WTC11 (cell line): ENCODE results near the gene DEFB125. TPM values are rescaled to one million over a fixed set of nuclear protein-coding genes. Genes with fewer than 3 reads are reported as not detected.
"Not testable (repeated sequence)": the region's sequence is repeated elsewhere in the genome, so short reads cannot be mapped to it uniquely, and the experiment has no call there.

Experiments
- ATAC-seq: fragments of 200-7000 bp; cut with Tn5 transposase; 2 replicates; pipeline ENCODE4 v1.10.0; 2021; ENCODE audit warnings: mild to moderate bottlenecking, moderate library complexity
- CTCF ChIA-PET: fragments of 300-600 bp; sonication (Branson Sonifier 250); formaldehyde crosslinking; loops from one replicate; lab custom pipeline; 2021; ENCODE audit warnings: antibody characterized with exemption; lab: Charles Lee
- POLR2A ChIA-PET: fragments of 350-600 bp; sonication (Branson Sonifier 250); formaldehyde crosslinking; loops from one replicate; lab custom pipeline; 2021; ENCODE audit warnings: antibody characterized with exemption; lab: Charles Lee
- DNase-seq: peaks from one replicate; pipeline ENCODE4 v3.0.0; 2021; ENCODE audit warnings: low spot score
- H3K27ac Mint-ChIP-seq: 2 replicates; pipeline ENCODE4 v1.8.0; 2021; ENCODE audit warnings: mixed read lengths
- H3K27me3 Mint-ChIP-seq: 2 replicates; pipeline ENCODE4 v1.8.0; 2021; ENCODE audit warnings: low read depth, mild to moderate bottlenecking, moderate library complexity, mixed read lengths
- H3K36me3 Mint-ChIP-seq: 2 replicates; pipeline ENCODE4 v1.8.0; 2021; ENCODE audit warnings: mixed read lengths
- H3K4me1 Mint-ChIP-seq: 2 replicates; pipeline ENCODE4 v1.8.0; 2022; ENCODE audit warnings: mixed read lengths
- H3K4me3 Mint-ChIP-seq: 2 replicates; pipeline ENCODE4 v1.8.0; 2021; ENCODE audit warnings: mild to moderate bottlenecking, moderate library complexity, mixed read lengths
- H3K9me3 Mint-ChIP-seq: 2 replicates; pipeline ENCODE4 v1.8.0; 2021; ENCODE audit warnings: mixed read lengths
- AFF4 ChIP-seq: sonication (generic); formaldehyde crosslinking; IDR thresholded peaks from 2 replicates; pipeline ENCODE4 v1.8.1; 2023; ENCODE audit warnings: mild to moderate bottlenecking, missing genetic modification reagents, borderline replicate concordance
- E2F1 ChIP-seq: sonication (generic); formaldehyde crosslinking; IDR thresholded peaks from 2 replicates; pipeline ENCODE4 v1.8.0; 2022; ENCODE audit warnings: mild to moderate bottlenecking, missing genetic modification reagents
- EMX1 ChIP-seq: fragments of 250-450 bp; sonication (Bioruptor Pico); IDR thresholded peaks from 2 replicates; pipeline ENCODE4 v1.8.0; 2021; ENCODE audit warnings: mild to moderate bottlenecking
- ERG ChIP-seq: fragments of 250-450 bp; sonication (Bioruptor Pico); IDR thresholded peaks from 2 replicates; pipeline ENCODE4 v1.8.0; 2021; ENCODE audit warnings: mild to moderate bottlenecking
- GABPB1 ChIP-seq: sonication (generic); formaldehyde crosslinking; IDR thresholded peaks from 2 replicates; pipeline ENCODE4 v1.8.1; 2023; ENCODE audit warnings: mild to moderate bottlenecking, missing genetic modification reagents
- KAT7 ChIP-seq: sonication (generic); formaldehyde crosslinking; IDR thresholded peaks from 2 replicates; pipeline ENCODE4 v1.8.1; 2023; ENCODE audit warnings: missing genetic modification reagents, mild to moderate bottlenecking, borderline replicate concordance
- MAX ChIP-seq: sonication (generic); formaldehyde crosslinking; IDR thresholded peaks from 2 replicates; pipeline ENCODE4 v1.8.0; 2022; ENCODE audit warnings: mild to moderate bottlenecking, missing genetic modification reagents
- MXD4 ChIP-seq: fragments of 250-450 bp; sonication (Bioruptor Pico); IDR thresholded peaks from 2 replicates; pipeline ENCODE4 v1.8.0; 2021; ENCODE audit warnings: mild to moderate bottlenecking, moderate library complexity, borderline replicate concordance
- MYBL2 ChIP-seq: sonication (generic); formaldehyde crosslinking; IDR thresholded peaks from 2 replicates; pipeline ENCODE4 v1.8.1; 2023; ENCODE audit warnings: mild to moderate bottlenecking, moderate library complexity, missing genetic modification reagents
- NFE2L1 ChIP-seq: sonication (generic); formaldehyde crosslinking; IDR thresholded peaks from 2 replicates; pipeline ENCODE4 v1.8.1; 2023; ENCODE audit warnings: missing genetic modification reagents
- SMAD3 ChIP-seq: sonication (generic); formaldehyde crosslinking; IDR thresholded peaks from 2 replicates; pipeline ENCODE4 v1.8.0; 2022; ENCODE audit warnings: missing genetic modification reagents, mild to moderate bottlenecking, borderline replicate concordance
- TEAD4 ChIP-seq: sonication (generic); formaldehyde crosslinking; IDR thresholded peaks from 2 replicates; pipeline ENCODE4 v1.8.0; 2022; ENCODE audit warnings: mild to moderate bottlenecking, missing genetic modification reagents
- ZNF396 ChIP-seq: fragments of 250-450 bp; sonication (Bioruptor Pico); IDR thresholded peaks from 2 replicates; pipeline ENCODE4 v1.8.0; 2021; ENCODE audit warnings: mild to moderate bottlenecking, moderate library complexity, borderline replicate concordance
- ZNF512 ChIP-seq: sonication (generic); formaldehyde crosslinking; IDR thresholded peaks from 2 replicates; pipeline ENCODE4 v1.8.1; 2022; ENCODE audit warnings: missing genetic modification reagents, borderline replicate concordance
- total RNA-seq: library from RNA; stranded (reverse); gene quantifications from 3 replicates; pipeline ENCODE4 v1.2.3, GENCODE V29; 2021
- TF ChIP-seq, protein P1 (sequence below): sonication (generic); formaldehyde crosslinking; IDR thresholded peaks from 2 replicates; pipeline ENCODE4 v1.8.0; 2023; ENCODE audit warnings: missing genetic modification reagents, mild to moderate bottlenecking, borderline replicate concordance
- TF ChIP-seq, protein P2 (sequence below): sonication (generic); formaldehyde crosslinking; IDR thresholded peaks from 2 replicates; pipeline ENCODE4 v1.8.1; 2022; ENCODE audit warnings: low read depth, missing genetic modification reagents, borderline replicate concordance
- TF ChIP-seq, protein P3 (sequence below): sonication (generic); formaldehyde crosslinking; conservative IDR thresholded peaks from 2 replicates; pipeline ENCODE4 v1.8.1; 2022; ENCODE audit warnings: mild to moderate bottlenecking, missing genetic modification reagents

Gene DEFB125
- total RNA-seq, 1 experiment from 2014 or later = not detected

GRCh38 chr20:95215-95614 lies 7.7 kb downstream of the DEFB125 start:
- no peak overlapping the region for H3K27ac Mint-ChIP-seq
- H3K36me3 Mint-ChIP-seq = peaks cover 4% of the 10 kb centered on the region; the same call in 1 of the 2 replicates
- no peaks in the 10 kb centered on the region for H3K4me1 Mint-ChIP-seq
- H3K27me3 Mint-ChIP-seq = peaks cover 67% of the 10 kb centered on the region
- no peak for DNase-seq
- H3K4me3 Mint-ChIP-seq = no peak overlapping the region
- peaks cover 50% of the 10 kb centered on the region for H3K9me3 Mint-ChIP-seq
- TF ChIP-seq E2F1 (CRISPR knock-in tag) = no peak
- TF ChIP-seq, protein P1, sequence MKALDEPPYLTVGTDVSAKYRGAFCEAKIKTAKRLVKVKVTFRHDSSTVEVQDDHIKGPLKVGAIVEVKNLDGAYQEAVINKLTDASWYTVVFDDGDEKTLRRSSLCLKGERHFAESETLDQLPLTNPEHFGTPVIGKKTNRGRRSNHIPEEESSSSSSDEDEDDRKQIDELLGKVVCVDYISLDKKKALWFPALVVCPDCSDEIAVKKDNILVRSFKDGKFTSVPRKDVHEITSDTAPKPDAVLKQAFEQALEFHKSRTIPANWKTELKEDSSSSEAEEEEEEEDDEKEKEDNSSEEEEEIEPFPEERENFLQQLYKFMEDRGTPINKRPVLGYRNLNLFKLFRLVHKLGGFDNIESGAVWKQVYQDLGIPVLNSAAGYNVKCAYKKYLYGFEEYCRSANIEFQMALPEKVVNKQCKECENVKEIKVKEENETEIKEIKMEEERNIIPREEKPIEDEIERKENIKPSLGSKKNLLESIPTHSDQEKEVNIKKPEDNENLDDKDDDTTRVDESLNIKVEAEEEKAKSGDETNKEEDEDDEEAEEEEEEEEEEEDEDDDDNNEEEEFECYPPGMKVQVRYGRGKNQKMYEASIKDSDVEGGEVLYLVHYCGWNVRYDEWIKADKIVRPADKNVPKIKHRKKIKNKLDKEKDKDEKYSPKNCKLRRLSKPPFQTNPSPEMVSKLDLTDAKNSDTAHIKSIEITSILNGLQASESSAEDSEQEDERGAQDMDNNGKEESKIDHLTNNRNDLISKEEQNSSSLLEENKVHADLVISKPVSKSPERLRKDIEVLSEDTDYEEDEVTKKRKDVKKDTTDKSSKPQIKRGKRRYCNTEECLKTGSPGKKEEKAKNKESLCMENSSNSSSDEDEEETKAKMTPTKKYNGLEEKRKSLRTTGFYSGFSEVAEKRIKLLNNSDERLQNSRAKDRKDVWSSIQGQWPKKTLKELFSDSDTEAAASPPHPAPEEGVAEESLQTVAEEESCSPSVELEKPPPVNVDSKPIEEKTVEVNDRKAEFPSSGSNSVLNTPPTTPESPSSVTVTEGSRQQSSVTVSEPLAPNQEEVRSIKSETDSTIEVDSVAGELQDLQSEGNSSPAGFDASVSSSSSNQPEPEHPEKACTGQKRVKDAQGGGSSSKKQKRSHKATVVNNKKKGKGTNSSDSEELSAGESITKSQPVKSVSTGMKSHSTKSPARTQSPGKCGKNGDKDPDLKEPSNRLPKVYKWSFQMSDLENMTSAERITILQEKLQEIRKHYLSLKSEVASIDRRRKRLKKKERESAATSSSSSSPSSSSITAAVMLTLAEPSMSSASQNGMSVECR = no peak
- no peak for TF ChIP-seq MXD4 (CRISPR knock-in tag)
- TF ChIP-seq NFE2L1 (CRISPR knock-in tag) = no peak
- TF ChIP-seq KAT7 = no peak
- TF ChIP-seq, all 79 proteins: peak for 0
- ATAC-seq = no peak
- CTCF ChIA-PET = no interaction called here
- POLR2A ChIA-PET = no interaction called here

DNA sequence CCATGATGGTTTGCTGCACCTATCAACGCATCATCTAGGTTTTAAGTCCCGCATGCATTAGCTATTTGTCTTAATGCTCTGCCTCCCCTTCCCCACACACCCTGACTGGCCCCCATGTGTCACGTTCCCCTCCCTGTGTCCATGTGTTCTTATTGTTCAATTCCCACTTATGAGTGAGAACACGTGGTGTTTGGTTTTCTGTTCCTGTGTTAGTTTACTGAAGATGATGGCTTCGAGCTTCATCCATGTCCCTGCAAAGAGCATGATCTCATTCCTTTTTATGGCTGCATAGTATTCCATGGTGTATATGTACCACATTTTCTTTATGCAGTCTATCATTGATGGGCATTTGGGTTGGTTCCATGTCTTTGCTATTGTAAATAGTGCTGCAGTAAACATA lies 10.2 kb downstream of the DEFB125 start:
- CTCF ChIA-PET, H3K4me1 Mint-ChIP-seq, H3K27ac Mint-ChIP-seq, ATAC-seq, DNase-seq, H3K4me3 Mint-ChIP-seq, POLR2A ChIA-PET, H3K36me3 Mint-ChIP-seq: not testable (repeated sequence)
- Mint-ChIP-seq H3K9me3 (peaks cover 50% of the 10 kb centered on the region), H3K27me3 (peaks cover 61% of the 10 kb centered on the region)

GRCh38 chr20:101975-102374 lies 14.5 kb downstream of the DEFB125 start:
- no peak overlapping the region for H3K27ac Mint-ChIP-seq
- DNase-seq (no peak), ATAC-seq (no peak)
- CTCF ChIA-PET = no interaction called here
- no peaks in the 10 kb centered on the region for H3K36me3 Mint-ChIP-seq
- H3K4me3 Mint-ChIP-seq = no peak overlapping the region
- H3K9me3 Mint-ChIP-seq = peaks cover 18% of the 10 kb centered on the region
- peaks cover 64% of the 10 kb centered on the region for H3K27me3 Mint-ChIP-seq
- POLR2A ChIA-PET = no interaction called here
- peaks cover 9% of the 10 kb centered on the region for H3K4me1 Mint-ChIP-seq
- TF ChIP-seq MAX (CRISPR knock-in tag) = no peak
- TF ChIP-seq ZNF396 (CRISPR knock-in tag) = no peak
- TF ChIP-seq EMX1 (CRISPR knock-in tag) = no peak
- TF ChIP-seq, protein P2, sequence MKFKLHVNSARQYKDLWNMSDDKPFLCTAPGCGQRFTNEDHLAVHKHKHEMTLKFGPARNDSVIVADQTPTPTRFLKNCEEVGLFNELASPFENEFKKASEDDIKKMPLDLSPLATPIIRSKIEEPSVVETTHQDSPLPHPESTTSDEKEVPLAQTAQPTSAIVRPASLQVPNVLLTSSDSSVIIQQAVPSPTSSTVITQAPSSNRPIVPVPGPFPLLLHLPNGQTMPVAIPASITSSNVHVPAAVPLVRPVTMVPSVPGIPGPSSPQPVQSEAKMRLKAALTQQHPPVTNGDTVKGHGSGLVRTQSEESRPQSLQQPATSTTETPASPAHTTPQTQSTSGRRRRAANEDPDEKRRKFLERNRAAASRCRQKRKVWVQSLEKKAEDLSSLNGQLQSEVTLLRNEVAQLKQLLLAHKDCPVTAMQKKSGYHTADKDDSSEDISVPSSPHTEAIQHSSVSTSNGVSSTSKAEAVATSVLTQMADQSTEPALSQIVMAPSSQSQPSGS = no peak
- TF ChIP-seq TEAD4 (CRISPR knock-in tag) = no peak
- TF ChIP-seq MYBL2 (CRISPR knock-in tag) = no peak
- no peak for TF ChIP-seq GABPB1
- TF ChIP-seq ERG (CRISPR knock-in tag) = no peak
- TF ChIP-seq, protein P3, sequence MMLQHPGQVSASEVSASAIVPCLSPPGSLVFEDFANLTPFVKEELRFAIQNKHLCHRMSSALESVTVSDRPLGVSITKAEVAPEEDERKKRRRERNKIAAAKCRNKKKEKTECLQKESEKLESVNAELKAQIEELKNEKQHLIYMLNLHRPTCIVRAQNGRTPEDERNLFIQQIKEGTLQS (CRISPR knock-in tag) = no peak
- no peak for TF ChIP-seq SMAD3 (CRISPR knock-in tag)
- TF ChIP-seq AFF4 (CRISPR knock-in tag) = no peak
- no peak for TF ChIP-seq ZNF512 (CRISPR knock-in tag)
